ENCODE data around the gene PTCD2. TPM values are rescaled to one million over a fixed set of nuclear protein-coding genes. Genes with fewer than 3 reads are reported as not detected.

Gene PTCD2
- total and polyA plus RNA-seq, 9 of the 15 experiments (the other 6 are each of a cell fraction or from before 2014, with no cell fraction given) = 11.9 to 28.5 (median 18.6) TPM

DNA sequence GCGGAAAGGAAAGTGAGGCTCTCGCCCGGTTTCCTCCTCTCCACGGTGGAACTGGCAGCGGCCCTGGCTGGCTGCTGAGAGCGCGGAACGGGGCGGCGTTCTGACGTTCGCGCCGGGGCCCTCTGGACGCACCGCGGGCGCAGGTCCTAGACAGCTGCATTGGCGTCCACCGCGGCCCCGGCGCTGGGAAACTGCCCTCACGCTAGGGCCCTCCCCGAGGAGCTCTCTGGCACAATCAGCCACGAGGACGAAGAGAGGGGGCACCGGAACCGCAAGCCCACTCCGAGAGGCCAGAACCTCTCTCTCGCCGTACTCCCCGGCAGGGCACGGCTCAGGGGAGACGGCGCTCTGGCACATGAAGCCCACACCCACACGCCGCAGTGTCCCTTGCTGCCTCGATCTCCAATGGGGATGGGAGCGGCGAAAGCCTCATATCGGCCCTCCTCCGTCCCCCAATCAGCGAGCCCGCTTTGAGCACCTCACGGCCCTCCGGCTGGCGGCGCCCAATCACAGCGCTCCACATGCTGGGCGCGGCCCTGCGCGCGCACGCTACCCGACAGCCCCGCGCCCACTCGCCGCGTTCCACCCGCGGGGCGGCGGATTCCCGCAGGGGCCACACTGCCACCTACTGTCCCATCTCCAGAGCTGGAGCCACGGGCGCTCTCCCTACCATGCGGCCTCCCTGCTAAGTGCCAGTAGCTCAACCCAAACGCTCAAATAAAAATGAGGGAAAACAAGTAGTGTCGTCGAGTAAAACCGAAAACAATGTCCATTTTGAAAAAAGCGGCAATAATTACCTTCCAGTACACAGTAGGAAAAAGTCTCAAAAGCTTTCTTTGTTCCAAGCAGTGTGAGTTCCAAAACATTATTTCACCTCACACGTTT lies 12.0 kb upstream of the PTCD2 start (continued):
- TF ChIP-seq, protein P1, sequence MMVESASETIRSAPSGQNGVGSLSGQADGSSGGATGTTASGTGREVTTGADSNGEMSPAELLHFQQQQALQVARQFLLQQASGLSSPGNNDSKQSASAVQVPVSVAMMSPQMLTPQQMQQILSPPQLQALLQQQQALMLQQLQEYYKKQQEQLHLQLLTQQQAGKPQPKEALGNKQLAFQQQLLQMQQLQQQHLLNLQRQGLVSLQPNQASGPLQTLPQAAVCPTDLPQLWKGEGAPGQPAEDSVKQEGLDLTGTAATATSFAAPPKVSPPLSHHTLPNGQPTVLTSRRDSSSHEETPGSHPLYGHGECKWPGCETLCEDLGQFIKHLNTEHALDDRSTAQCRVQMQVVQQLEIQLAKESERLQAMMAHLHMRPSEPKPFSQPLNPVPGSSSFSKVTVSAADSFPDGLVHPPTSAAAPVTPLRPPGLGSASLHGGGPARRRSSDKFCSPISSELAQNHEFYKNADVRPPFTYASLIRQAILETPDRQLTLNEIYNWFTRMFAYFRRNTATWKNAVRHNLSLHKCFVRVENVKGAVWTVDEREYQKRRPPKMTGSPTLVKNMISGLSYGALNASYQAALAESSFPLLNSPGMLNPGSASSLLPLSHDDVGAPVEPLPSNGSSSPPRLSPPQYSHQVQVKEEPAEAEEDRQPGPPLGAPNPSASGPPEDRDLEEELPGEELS (CRISPR knock-in tag; IDR thresholded peaks at IDR 0.05; ENCODE audit: borderline replicate concordance) = 0 out of 2 replicates have a peak, but pooled peaks have one; percentile 64
- TF ChIP-seq HNRNPL (IDR thresholded peaks at IDR 0.05; ENCODE audit: low read depth, low read length) (0 out of 2 replicates have a peak, but pooled peaks have one; percentile 77), NELFE (IDR thresholded peaks at IDR 0.05; ENCODE audit: insufficient read depth, insufficient read length) (no peak), ZFP1 (CRISPR knock-in tag; IDR thresholded peaks at IDR 0.05) (no peak), ZNF175 (CRISPR knock-in tag; IDR thresholded peaks at IDR 0.05; ENCODE audit: low read depth) (0 out of 2 replicates have a peak, but pooled peaks have one; percentile 49), HMGN3 (IDR thresholded peaks at IDR 0.05; ENCODE audit: borderline replicate concordance, extremely low read depth, insufficient read length, low read depth, low read length) (peak; percentile 90), CREM (IDR thresholded peaks at IDR 0.05; ENCODE audit: low read depth) (peak; percentile 65), ZNF830 (CRISPR knock-in tag; IDR thresholded peaks at IDR 0.05) (peak; percentile 90; the same call in 1 of the 2 replicates), ETV1 (tag; conservative IDR thresholded peaks at IDR 0.05; ENCODE audit: low read depth) (peak; percentile 18; the same call in 1 of the 2 replicates), TEAD1 (CRISPR knock-in tag; IDR thresholded peaks at IDR 0.05) (peak in 1 of 2 experiments; percentile 84; a peak in 3 of 4 replicates), ZNF644 (tag; IDR thresholded peaks at IDR 0.05; ENCODE audit: low read depth) (peak; percentile 50; the same call in 1 of the 2 replicates), SAFB (IDR thresholded peaks at IDR 0.05; ENCODE audit: borderline replicate concordance, low read depth, low read length) (peak; percentile 96), POLR2B (IDR thresholded peaks at IDR 0.05; ENCODE audit: low read depth, partially characterized antibody) (peak; percentile 96)
- TF ChIP-seq, protein P2, sequence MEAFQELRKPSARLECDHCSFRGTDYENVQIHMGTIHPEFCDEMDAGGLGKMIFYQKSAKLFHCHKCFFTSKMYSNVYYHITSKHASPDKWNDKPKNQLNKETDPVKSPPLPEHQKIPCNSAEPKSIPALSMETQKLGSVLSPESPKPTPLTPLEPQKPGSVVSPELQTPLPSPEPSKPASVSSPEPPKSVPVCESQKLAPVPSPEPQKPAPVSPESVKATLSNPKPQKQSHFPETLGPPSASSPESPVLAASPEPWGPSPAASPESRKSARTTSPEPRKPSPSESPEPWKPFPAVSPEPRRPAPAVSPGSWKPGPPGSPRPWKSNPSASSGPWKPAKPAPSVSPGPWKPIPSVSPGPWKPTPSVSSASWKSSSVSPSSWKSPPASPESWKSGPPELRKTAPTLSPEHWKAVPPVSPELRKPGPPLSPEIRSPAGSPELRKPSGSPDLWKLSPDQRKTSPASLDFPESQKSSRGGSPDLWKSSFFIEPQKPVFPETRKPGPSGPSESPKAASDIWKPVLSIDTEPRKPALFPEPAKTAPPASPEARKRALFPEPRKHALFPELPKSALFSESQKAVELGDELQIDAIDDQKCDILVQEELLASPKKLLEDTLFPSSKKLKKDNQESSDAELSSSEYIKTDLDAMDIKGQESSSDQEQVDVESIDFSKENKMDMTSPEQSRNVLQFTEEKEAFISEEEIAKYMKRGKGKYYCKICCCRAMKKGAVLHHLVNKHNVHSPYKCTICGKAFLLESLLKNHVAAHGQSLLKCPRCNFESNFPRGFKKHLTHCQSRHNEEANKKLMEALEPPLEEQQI (IDR thresholded peaks at IDR 0.05) = peak; percentile 65; the same call in 1 of the 2 replicates
- TF ChIP-seq, protein P3, sequence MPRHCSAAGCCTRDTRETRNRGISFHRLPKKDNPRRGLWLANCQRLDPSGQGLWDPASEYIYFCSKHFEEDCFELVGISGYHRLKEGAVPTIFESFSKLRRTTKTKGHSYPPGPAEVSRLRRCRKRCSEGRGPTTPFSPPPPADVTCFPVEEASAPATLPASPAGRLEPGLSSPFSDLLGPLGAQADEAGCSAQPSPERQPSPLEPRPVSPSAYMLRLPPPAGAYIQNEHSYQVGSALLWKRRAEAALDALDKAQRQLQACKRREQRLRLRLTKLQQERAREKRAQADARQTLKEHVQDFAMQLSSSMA (CRISPR knock-in tag; IDR thresholded peaks at IDR 0.05) = peak; percentile 42; the same call in 1 of the 2 replicates
